Adrenal gland (tissue), 5 donors: ENCODE results near the gene ZNF281.

Experiments used
- POLR2A ChIP-seq, 2 donors: fragments of 450-650 bp; IDR thresholded peaks; one replicate each; pipeline ENCODE4 v1.6.1; 2017; ENCODE audit warnings: antibody characterized with exemption in 2 of 2, mild to moderate bottlenecking in 2 of 2, moderate library complexity in 1 of 2
- TF ChIP-seq, protein P1 (sequence below), 6 experiments: fragments of 450-650 bp in 4 of 6; fragments of 200-600 bp in 2 of 6; sonication (generic) in 1 of 6; IDR thresholded peaks; 1 replicate in 5 of 6; 2 replicates in 1 of 6; pipeline versions ENCODE4 v1.5.1 to v1.8.0; 2016 to 2021; ENCODE audit warnings: antibody characterized with exemption in 6 of 6, mild to moderate bottlenecking in 2 of 6, moderate library complexity in 1 of 6
- donor health status: DM: no; HTN: no; CAD: no.

DNA sequence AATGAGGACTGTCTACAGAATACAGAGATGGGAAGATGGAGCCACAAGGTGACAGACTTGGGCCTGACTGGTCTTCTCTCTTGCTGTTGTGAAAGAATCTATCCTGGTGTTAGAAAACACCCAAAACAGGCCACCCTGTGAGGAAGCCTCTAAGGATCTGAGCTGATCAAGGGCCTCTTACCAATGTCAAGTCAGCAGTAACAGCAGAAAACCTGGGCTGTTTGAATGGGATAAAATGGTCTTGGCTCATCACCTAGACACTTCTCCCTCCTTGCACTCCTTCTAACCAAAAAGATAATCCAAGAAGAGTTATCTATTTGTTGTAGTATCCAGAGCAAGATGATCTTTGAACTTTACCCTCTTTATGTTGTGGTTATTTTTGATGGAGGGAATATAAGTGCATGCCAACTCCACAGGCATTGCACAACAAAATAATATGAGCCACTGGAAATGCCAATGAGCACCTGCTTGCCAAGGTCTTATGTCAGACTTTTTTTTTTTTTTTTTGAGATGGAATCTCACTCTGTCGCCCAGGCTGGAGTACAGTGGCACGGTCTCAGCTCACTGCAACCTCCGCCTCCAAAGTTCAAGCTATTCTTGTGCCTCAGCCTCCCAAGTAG, 32.8 kb upstream of the ZNF281 start:
- TF ChIP-seq, protein P1, sequence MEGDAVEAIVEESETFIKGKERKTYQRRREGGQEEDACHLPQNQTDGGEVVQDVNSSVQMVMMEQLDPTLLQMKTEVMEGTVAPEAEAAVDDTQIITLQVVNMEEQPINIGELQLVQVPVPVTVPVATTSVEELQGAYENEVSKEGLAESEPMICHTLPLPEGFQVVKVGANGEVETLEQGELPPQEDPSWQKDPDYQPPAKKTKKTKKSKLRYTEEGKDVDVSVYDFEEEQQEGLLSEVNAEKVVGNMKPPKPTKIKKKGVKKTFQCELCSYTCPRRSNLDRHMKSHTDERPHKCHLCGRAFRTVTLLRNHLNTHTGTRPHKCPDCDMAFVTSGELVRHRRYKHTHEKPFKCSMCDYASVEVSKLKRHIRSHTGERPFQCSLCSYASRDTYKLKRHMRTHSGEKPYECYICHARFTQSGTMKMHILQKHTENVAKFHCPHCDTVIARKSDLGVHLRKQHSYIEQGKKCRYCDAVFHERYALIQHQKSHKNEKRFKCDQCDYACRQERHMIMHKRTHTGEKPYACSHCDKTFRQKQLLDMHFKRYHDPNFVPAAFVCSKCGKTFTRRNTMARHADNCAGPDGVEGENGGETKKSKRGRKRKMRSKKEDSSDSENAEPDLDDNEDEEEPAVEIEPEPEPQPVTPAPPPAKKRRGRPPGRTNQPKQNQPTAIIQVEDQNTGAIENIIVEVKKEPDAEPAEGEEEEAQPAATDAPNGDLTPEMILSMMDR (IDR thresholded peaks at IDR 0.05) = no peak
- TF ChIP-seq POLR2A (IDR thresholded peaks at IDR 0.05) = no peak
